HG02884 (cell line): ENCODE measurements around the gene ESRRA.

ENCODE experiments used
- ATAC-seq: cut with Tn5 transposase; IDR thresholded peaks from one replicate; pipeline ENCODE4 v1.9.1; 2021; ENCODE audit warnings: mild to moderate bottlenecking, moderate library complexity; ENCODE audit not compliant: unreplicated experiment

The ESRRA gene

GRCh38 chr11:64347193-64347867 lies 42.0 kb downstream of the ESRRA start:
- no peak for ATAC-seq

DNA sequence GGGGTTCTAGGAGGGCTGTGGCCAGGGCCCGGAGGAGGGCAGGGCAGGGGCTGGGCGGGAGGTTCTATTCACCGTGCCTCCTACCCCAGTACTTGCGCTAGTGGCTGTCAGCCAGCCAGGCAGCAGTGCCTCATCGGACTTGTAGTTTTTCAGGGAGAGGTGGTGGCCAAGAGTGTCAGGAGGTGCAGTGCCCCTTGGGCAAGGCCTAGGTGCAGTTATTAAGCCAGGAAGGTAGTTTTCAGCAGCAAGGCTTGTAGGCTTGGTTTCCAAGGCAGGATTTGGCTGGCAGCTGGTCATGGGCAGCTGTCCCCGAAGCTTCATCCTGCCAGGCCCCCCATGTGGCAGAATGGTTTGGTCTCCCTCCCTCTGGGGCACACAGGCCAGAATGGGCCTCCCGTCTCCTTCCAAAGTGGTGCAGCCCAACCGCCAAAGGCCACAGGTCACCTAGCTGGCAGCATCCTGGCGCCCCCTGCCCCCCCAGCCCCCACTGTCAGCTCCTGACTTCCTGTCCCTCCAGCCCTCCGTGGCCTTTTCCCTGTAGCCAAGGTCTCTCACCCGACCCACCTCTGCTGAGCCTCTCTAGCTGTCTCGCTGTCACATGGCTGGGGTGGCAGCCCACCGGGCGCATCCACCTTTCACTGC lies 43.2 kb downstream of the ESRRA start:
- ATAC-seq = no peak

GRCh38 chr11:64349025-64349387 lies 43.7 kb downstream of the ESRRA start:
- ATAC-seq = no peak

DNA sequence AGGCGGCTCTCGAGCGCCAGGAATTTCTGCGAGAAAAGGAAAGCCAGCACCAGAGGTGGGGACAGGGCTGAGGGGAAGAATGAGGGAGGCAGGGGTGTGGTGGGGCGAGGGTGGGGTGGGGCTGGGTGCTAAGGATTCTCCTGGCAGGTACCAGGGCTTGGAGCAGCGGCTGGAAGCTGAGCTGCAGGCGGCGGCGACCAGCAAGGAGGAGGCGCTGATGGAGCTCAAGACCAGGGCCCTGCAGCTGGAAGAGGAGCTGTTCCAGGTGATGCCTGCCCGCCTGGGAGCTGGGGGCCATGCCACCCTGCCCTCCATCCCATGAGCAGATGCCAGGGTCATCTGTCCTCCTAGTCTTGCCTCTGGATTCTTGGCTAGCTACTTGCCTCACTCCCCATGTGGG lies 44.1 kb downstream of the ESRRA start:
- ATAC-seq = no peak

DNA sequence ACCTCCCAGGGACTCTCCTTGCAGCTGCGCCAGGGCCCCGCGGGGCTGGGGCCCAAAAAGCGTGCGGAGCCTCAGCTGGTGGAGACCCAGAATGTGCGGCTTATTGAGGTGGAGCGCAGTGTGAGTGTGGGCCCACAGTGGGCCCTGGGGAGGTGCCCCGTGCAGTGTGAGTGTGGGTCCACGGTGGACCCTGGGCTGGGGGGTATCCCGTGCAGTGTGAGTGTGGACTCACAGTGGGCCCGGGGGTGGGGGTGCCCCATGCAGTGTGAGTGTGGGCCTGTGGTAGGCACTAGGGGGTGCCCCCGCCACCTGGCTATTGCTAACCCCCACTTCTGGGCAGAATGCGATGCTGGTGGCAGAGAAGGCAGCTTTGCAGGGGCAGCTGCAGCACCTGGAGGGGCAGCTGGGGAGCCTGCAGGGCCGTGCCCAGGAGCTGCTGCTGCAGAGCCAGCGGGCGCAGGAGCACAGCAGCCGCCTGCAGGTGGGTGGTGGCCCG lies 45.9 kb downstream of the ESRRA start:
- no peak for ATAC-seq

DNA sequence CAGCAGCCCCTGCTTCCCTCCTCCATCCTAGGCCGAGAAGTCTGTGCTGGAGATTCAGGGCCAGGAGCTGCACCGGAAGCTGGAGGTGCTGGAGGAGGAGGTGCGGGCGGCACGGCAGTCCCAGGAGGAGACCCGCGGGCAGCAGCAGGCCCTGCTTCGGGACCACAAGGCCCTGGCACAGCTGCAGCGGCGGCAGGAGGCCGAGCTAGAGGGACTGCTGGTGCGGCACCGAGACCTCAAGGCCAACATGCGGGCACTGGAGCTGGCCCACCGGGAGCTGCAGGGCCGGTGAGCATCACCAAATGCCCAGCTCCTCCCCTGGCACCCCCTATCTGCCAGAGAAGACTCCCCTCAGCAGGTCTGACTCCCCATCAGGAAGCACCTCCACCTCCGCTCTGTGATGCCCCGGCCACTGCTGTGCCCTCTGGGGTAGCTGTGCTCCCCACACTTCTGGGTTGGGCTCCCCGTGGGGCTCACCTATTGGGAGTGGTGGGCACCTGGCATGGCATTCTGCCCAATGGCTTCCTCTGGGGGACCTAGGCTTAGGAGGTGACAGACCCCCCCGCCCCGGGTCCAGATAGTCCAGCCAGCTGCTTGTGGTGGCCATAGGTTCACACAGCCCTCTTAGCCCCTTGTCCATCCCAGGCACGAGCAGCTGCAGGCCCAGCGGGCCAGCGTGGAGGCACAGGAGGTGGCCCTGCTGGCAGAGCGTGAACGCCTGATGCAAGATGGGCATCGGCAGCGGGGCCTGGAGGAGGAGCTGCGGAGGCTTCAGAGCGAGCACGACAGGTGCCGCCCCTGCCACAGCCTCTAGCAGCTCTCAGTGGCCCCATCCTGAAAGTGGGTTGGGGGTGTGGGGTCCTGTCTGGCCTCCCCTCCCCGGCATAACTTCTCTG lies 47.0 kb downstream of the ESRRA start:
- no peak for ATAC-seq

DNA sequence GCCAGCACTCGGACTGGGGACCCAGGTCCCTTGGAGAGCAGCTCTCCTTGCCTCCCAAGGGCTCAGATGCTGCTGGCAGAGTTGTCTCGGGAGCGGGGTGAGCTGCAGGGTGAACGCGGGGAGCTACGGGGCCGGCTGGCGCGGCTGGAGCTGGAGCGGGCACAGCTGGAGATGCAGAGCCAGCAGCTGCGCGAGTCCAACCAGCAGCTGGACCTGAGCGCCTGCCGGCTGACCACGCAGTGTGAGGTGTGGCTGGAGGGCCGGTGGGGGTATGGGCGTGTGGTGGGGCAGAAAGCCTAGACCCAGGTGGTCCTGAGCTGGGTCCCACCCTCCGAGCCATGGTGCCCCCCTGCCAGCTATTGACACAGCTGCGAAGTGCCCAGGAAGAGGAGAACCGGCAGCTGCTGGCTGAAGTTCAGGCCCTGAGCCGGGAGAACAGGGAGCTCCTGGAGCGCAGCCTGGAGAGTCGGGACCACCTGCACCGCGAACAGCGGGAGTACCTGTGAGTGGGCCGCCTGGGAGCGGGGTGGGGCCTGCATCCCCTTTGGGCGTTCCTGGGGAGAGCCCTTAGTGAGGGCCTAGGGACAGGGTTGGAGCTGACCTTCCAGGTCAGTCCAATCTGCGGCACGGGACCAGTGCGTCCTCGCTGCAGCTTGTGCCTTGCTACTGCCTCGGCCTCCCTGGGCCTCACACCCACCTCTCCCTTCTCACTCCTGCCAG lies 47.8 kb downstream of the ESRRA start:
- ATAC-seq = no peak

GRCh38 chr11:64353715-64354506 lies 48.6 kb downstream of the ESRRA start:
- no peak for ATAC-seq

GRCh38 chr11:64355078-64355940 lies 50.0 kb downstream of the ESRRA start:
- ATAC-seq = no peak

DNA sequence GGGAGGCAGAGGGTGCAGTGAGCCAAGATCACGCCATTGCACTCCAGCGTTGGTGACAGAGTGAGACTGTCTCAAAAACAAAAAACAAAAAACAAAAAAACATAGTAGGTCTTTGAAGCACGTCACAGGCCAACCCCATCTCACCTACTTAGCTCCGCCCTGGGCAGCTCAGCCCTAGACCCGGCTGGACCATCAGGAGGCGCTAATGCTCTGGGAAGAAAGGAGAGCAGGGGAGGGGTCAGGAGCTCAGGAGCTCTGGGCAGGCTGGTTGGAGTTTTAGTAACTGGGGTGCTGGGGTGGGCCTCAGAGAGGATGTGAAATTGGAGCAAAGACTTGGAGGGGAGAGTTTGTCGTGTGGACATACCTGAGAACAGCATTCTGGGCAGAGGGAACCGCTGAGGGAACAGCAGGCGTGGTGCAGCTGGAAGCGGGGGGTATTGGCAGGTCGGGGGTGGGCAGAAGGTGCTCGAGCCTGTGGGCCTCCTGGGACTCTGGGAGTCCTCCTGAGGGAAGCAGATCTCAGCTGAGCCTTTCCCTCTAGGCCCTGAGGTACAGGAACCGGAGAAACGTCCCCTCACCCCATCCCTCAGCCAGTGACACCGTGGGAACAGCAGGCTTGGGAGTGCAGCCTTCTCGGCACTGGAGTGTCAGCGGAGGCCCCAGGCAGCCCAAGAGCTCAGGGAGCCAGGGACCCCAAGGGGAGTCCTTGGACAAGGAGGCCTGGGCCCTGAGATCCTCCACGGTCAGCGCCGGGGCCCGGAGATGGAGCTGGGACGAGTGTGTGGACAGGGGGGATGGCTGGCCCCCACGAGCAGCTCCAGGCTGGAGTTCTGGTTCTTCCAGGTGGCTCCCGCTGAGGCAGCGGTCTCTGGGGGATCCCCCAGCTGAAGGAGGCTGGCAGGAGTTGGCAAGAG lies 51.4 kb downstream of the ESRRA start:
- no peak for ATAC-seq

DNA sequence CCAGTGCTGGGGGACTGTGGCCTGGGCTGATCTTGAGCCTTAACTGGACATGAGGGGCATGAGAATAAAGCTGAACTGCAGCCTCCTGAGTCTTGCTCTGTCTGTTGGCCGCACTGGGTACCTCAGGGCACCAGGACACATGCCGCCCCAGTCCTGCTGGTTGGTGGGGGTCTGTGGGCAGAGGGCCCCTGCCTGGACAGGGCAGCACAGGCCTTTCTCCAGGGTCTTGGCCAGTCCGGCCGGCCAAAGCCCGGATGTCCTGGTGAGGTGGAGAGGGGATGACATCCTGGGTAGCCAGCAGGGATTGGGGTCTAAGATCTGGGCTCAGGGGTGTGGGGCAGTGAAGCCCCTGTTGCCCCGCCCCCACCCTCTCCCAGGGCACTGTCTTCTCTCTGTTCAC lies 52.1 kb downstream of the ESRRA start:
- no peak for ATAC-seq

DNA sequence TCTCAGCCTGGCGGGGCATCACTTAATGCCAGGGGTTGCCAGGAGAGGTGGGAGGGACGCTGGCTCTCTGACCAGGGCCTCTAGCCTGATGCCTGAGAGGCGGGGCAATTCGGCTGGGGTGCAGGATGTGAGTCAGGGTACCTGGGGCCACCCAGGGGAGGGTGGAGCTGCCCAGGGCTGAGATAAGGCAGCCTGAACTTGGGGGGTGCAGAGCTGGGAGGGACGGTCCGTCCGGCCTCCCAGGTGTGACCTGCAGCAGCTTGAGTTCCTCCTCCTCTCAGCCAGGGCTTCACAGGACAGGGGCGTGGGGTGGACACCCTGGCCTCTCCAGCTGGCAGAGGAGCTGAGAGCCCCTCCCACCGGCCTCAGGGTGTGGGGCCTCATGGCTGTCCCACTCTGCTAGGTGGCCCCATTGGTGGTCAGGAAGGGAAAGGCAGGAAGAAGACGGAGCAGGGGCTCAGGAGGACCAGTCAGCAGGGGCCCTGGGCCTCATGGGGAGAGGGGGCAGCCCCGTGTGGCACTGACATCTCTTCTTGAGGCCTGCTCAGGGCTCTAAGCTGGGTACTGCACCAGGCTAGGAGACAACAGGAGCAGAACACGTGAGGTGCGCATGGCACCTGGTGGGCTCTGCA lies 52.7 kb downstream of the ESRRA start:
- no peak for ATAC-seq

DNA sequence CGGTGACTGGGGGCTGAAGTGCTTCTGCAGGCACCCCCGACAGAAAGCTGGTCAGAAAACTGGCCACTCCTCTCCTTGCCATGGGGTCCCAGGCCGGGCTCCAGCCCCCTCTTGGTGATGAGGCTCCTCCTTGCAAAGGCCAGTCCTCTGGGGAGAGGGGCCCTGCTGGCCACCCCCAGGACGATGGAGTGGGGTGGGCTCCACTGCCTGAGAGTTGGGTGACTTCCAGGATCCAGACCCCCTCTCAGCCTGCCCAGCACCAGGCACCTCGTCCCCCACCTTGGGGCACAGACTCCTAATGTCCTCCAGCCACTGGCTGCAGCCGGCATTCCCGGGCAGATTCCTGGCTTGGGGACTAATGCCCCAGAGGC lies 53.2 kb downstream of the ESRRA start:
- ATAC-seq = no peak

GRCh38 chr11:64358907-64359711 lies 53.8 kb downstream of the ESRRA start, which contains the start of gene RPS6KA4:
RPS6KA4 (plus strand) TSS chr11:64359162; CDS start chr11:64359236, 74 bp downstream.
- ATAC-seq = no peak

GRCh38 chr11:64359712-64360445 lies 54.6 kb downstream of the ESRRA start:
- ATAC-seq = no peak

GRCh38 chr11:64360448-64360921 lies 55.2 kb downstream of the ESRRA start:
- ATAC-seq = no peak
